Measurements from ENCODE around the gene ZNF473. TPM values are rescaled to one million over a fixed set of nuclear protein-coding genes. Genes with fewer than 3 reads are reported as not detected.

Gene ZNF473
- total and polyA plus RNA-seq, 12 donors = 1.5 to 4.2 (median 3.1) TPM

DNA sequence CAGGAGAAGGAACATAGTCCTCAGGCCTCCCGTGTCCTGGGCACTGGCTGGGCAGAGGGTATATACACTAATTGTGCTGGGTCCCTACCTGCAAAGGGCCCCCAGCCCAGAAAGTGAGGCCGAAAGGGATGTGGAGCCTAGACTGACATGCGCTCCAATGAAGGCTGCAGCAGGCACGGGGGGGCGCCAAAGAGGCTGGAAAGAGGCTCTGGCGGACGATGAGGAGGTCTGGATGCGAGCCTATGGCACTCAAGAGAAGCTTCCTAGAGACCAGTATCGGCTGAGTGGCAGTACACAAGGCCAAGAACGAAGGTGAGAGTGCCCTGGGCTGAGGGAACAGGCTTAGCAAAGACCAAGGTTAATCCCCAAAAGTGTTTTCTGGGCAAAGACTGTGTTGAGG is 17.3 kb upstream of the ZNF473 start:
- peaks cover 6 to 98% (median 36%) of the 10 kb centered on the region in 9 donors for H3K36me3 ChIP-seq
- WGBS, 2 donors = 53 to 62% methylated on average over 10 of the region's 10 CpGs
- DNase-seq = no peak
- TF ChIP-seq, protein P1, sequence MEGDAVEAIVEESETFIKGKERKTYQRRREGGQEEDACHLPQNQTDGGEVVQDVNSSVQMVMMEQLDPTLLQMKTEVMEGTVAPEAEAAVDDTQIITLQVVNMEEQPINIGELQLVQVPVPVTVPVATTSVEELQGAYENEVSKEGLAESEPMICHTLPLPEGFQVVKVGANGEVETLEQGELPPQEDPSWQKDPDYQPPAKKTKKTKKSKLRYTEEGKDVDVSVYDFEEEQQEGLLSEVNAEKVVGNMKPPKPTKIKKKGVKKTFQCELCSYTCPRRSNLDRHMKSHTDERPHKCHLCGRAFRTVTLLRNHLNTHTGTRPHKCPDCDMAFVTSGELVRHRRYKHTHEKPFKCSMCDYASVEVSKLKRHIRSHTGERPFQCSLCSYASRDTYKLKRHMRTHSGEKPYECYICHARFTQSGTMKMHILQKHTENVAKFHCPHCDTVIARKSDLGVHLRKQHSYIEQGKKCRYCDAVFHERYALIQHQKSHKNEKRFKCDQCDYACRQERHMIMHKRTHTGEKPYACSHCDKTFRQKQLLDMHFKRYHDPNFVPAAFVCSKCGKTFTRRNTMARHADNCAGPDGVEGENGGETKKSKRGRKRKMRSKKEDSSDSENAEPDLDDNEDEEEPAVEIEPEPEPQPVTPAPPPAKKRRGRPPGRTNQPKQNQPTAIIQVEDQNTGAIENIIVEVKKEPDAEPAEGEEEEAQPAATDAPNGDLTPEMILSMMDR (IDR thresholded peaks at IDR 0.05) = peak in 5 of 9 donors; percentile 5 to 24 (median 15)
- no peak overlapping the region for H3K27ac ChIP-seq
- peak in 3 of 8 donors; percentile 7 to 54 (median 37) for ATAC-seq
- H3K9me3 ChIP-seq = no peaks in the 10 kb centered on the region
- intact Hi-C loops (cut with DNase I) = no loop called here
- no peaks in the 10 kb centered on the region for H3K27me3 ChIP-seq
- no peak overlapping the region for H3K4me3 ChIP-seq
- peaks cover 0 to 16% (median 8%) of the 10 kb centered on the region in 9 donors for H3K4me1 ChIP-seq

DNA sequence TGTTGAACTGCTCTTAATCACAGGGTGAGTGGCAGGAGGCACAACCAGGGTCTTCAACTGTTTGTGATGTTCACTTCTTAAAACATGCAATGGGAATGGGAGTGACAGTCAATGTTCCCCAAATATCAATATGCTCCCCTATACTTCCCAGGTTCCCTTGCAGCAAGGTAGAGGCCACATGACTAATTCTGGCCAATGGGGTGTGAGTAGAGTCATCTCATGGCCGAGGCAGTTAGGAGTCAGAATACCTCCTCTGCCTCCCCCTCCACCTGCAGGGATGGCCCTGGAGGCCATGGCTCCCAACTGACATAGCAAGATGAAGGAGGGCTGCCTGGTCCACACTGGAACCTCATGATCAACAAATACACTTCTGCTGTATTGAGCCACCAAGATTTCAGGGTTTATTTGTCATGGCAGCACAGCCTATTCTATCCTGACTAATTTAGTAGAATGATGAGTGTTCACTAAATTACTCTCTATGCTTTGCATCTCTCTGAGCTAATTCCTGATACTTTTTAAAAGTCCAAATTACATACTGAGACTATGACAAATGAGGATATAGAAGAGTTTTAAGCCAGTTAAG is 9.5 kb upstream of the ZNF473 start:
- no peaks in the 10 kb centered on the region for H3K9me3 ChIP-seq
- no peak overlapping the region for H3K4me3 ChIP-seq
- DNase-seq (no peak), ATAC-seq (no peak)
- TF ChIP-seq, protein P1 (IDR thresholded peaks at IDR 0.05) = no peak
- H3K27ac ChIP-seq = no peak overlapping the region
- no peaks in the 10 kb centered on the region for H3K27me3 ChIP-seq
- intact Hi-C loops (cut with DNase I) = no loop called here
- WGBS, 2 donors = 94 to 100% methylated on average over 1 of the region's 1 CpG
- peaks cover 0 to 92% (median 66%) of the 10 kb centered on the region in 9 donors for H3K36me3 ChIP-seq
- H3K4me1 ChIP-seq = no peaks in the 10 kb centered on the region

DNA sequence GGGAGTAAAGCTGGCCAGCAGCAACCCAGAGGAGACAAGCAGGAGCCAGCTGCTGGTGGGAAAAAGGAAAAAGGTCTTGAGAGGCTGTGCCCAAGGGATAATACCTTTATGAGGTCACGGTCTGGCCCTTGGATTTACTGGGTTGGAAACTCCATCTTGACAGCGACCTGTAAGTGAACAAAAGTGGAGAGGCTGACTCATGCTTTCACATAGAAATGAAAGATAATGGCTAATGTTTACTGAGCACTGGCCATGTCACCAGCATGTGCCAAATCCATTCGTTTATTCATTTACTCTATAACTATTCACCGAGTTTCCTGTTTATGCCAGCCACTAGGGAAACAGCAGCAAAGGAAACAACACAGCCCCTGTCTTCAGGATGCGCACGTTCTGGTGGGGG is 5.3 kb upstream of the ZNF473 start:
- peaks cover 5 to 25% (median 13%) of the 10 kb centered on the region in 9 donors for H3K4me1 ChIP-seq
- H3K27me3 ChIP-seq = no peaks in the 10 kb centered on the region
- H3K36me3 ChIP-seq = peaks cover 0 to 59% (median 34%) of the 10 kb centered on the region in 9 donors
- 79 to 86% methylated on average over 6 of the region's 6 CpGs for WGBS, 2 donors
- intact Hi-C loops (cut with DNase I) = no loop called here
- no peak for ATAC-seq
- H3K4me3 ChIP-seq = no peak overlapping the region
- no peak overlapping the region for H3K27ac ChIP-seq
- TF ChIP-seq, protein P1 (IDR thresholded peaks at IDR 0.05) = no peak
- DNase-seq = no peak
- H3K9me3 ChIP-seq = no peaks in the 10 kb centered on the region

DNA sequence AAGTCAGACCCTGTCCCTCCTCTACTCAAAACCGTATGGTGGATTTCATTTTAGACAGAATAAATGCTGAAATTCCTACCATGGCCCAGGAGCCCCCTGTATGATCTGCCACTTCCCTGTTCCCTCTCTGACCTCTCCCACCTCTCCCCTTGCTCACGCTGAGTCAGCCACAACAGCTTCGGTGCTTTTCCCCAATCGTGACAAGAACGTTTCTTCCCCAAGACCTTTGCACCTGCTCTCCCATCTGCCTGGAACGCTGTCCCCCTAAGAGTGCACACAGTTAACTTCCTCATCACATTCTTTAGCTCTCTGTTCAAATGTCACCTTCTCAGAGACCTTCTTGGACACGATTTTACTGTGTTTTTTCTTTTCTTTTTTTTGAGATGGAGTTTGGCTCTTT is 3.0 kb upstream of the ZNF473 start:
- intact Hi-C loops (cut with DNase I) = no loop called here
- no peaks in the 10 kb centered on the region for H3K27me3 ChIP-seq
- TF ChIP-seq, protein P1 (IDR thresholded peaks at IDR 0.05) = no peak
- WGBS, 2 donors = 81 to 82% methylated on average over 7 of the region's 7 CpGs
- DNase-seq = no peak
- peaks cover 5 to 43% (median 28%) of the 10 kb centered on the region in 9 donors for H3K4me1 ChIP-seq
- no peak overlapping the region for H3K4me3 ChIP-seq
- no peaks in the 10 kb centered on the region for H3K9me3 ChIP-seq
- H3K27ac ChIP-seq = no peak overlapping the region
- H3K36me3 ChIP-seq = peaks cover 0 to 36% (median 18%) of the 10 kb centered on the region in 9 donors
- ATAC-seq = no peak

Data from heart right ventricle (tissue), 16 donors.